HepG2 (cell line): ENCODE data around the gene SLC22A7.

Experiments used
- CTCF ChIP-seq: sonication (generic); formaldehyde crosslinking; IDR thresholded peaks from 2 replicates; pipeline ENCODE4 v1.5.0; 2020; ENCODE audit warnings: mild to moderate bottlenecking, missing genetic modification reagents, moderate library complexity
- ISL2 ChIP-seq: sonication (generic); formaldehyde crosslinking; IDR thresholded peaks from 2 replicates; pipeline ENCODE4 v1.5.0; 2020; ENCODE audit warnings: missing genetic modification reagents
- JUND ChIP-seq: sonication (generic); formaldehyde crosslinking; IDR thresholded peaks from 2 replicates; pipeline ENCODE4 v1.8.0; 2022; ENCODE audit warnings: mild to moderate bottlenecking, missing genetic modification reagents
- MZF1 ChIP-seq: sonication (generic); formaldehyde crosslinking; IDR thresholded peaks from 2 replicates; pipeline ENCODE4 v1.8.1; 2023; ENCODE audit warnings: mild to moderate bottlenecking, missing genetic modification reagents, borderline replicate concordance
- POLR2AphosphoS5 ChIP-seq: IDR thresholded peaks from 2 replicates; pipeline ENCODE4 v1.6.1; 2012; ENCODE audit warnings: low read depth, low read length
- SIX1 ChIP-seq: sonication (generic); formaldehyde crosslinking; IDR thresholded peaks from 2 replicates; pipeline ENCODE4 v1.4.0; 2020; ENCODE audit warnings: missing genetic modification reagents, borderline replicate concordance
- ZNF24 ChIP-seq: fragments of 450-650 bp; IDR thresholded peaks from 2 replicates; pipeline ENCODE4 v1.6.1; 2017; ENCODE audit warnings: antibody characterized with exemption, mild to moderate bottlenecking
- ZNF44 ChIP-seq: sonication (generic); formaldehyde crosslinking; IDR thresholded peaks from 2 replicates; pipeline ENCODE4 v1.5.1; 2020; ENCODE audit warnings: mild to moderate bottlenecking, missing genetic modification reagents
- TF ChIP-seq, protein P1 (sequence below): sonication (generic); formaldehyde crosslinking; IDR thresholded peaks from 2 replicates; pipeline ENCODE4 v1.9.0; 2022; ENCODE audit warnings: missing genetic modification reagents, mild to moderate bottlenecking, borderline replicate concordance

GRCh38 chr6:43347021-43347420 is 49.0 kb downstream of the SLC22A7 start:
- TF ChIP-seq MZF1 (no peak), JUND (CRISPR knock-in tag) (no peak), CTCF (CRISPR knock-in tag) (no peak), POLR2AphosphoS5 (no peak), SIX1 (CRISPR knock-in tag) (no peak), ISL2 (CRISPR knock-in tag) (no peak), ZNF24 (no peak), ZNF44 (CRISPR knock-in tag) (no peak)
- TF ChIP-seq, protein P1, sequence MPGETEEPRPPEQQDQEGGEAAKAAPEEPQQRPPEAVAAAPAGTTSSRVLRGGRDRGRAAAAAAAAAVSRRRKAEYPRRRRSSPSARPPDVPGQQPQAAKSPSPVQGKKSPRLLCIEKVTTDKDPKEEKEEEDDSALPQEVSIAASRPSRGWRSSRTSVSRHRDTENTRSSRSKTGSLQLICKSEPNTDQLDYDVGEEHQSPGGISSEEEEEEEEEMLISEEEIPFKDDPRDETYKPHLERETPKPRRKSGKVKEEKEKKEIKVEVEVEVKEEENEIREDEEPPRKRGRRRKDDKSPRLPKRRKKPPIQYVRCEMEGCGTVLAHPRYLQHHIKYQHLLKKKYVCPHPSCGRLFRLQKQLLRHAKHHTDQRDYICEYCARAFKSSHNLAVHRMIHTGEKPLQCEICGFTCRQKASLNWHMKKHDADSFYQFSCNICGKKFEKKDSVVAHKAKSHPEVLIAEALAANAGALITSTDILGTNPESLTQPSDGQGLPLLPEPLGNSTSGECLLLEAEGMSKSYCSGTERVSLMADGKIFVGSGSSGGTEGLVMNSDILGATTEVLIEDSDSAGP (CRISPR knock-in tag): no peak
